ENCODE results near the gene PARD3.

DNA sequence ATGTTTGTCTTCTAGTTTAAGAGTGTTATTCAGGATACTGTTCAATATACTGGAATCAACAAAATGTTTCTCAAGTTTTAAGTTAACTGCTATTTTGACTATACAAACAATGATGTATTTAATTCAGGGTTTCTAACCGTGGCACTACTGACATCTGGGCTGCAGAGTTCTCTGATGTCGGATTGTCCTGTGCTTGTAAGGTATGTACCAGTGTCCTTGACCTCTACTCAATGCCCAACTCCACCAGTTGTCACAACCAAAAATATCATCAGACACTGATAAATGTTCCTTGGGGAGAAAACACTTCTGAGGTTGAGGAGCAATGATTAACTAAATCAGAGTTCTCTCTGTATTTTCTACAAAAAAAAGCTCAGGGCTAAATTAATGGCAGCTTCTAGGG is 301.5 kb downstream of the PARD3 start:
- TF ChIP-seq, protein P1, sequence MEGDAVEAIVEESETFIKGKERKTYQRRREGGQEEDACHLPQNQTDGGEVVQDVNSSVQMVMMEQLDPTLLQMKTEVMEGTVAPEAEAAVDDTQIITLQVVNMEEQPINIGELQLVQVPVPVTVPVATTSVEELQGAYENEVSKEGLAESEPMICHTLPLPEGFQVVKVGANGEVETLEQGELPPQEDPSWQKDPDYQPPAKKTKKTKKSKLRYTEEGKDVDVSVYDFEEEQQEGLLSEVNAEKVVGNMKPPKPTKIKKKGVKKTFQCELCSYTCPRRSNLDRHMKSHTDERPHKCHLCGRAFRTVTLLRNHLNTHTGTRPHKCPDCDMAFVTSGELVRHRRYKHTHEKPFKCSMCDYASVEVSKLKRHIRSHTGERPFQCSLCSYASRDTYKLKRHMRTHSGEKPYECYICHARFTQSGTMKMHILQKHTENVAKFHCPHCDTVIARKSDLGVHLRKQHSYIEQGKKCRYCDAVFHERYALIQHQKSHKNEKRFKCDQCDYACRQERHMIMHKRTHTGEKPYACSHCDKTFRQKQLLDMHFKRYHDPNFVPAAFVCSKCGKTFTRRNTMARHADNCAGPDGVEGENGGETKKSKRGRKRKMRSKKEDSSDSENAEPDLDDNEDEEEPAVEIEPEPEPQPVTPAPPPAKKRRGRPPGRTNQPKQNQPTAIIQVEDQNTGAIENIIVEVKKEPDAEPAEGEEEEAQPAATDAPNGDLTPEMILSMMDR (IDR thresholded peaks at IDR 0.05; ENCODE audit: low read depth, low read length, poor library complexity, severe bottlenecking): no peak
- TF ChIP-seq EZH2phosphoT487 (IDR thresholded peaks at IDR 0.05; ENCODE audit: borderline replicate concordance, low read length): no peak
